SK-N-SH (cell line): ENCODE measurements around the gene KLF7. TPM values are rescaled to one million over a fixed set of nuclear protein-coding genes. Genes with fewer than 3 reads are reported as not detected.

ENCODE experiments used
- CTCF ChIA-PET: fragments of 300-600, 350-600 bp; formaldehyde crosslinking; extraction: SDS; loops from one replicate; lab custom pipeline; 2021; lab: Yijun Ruan, JAX
- POLR2A ChIA-PET: fragments of 350-600 bp; sonication (Branson Sonifier 250); formaldehyde crosslinking; extraction: SDS; loops from one replicate; lab custom pipeline; 2020; ENCODE audit warnings: antibody characterized with exemption, inconsistent platforms; lab: Yijun Ruan, JAX
- DNase-seq: peaks from one replicate; pipeline ENCODE4 v3.0.0; 2012
- H2AFZ ChIP-seq: fragments of 200-600 bp; sonication (generic); 2 replicates; pipeline ENCODE4 v1.8.1; 2016; ENCODE audit warnings: antibody characterized with exemption, mild to moderate bottlenecking, low read depth
- H3F3A ChIP-seq: fragments of 200-600 bp; sonication (generic); replicated peaks from 2 replicates; pipeline ENCODE3; 2016; ENCODE audit warnings: antibody characterized with exemption, mild to moderate bottlenecking; ENCODE audit not compliant: insufficient read depth
- H3K27ac ChIP-seq, 2 experiments: fragments of 200-500 bp in 1 of 2; fragments of 200-600 bp in 1 of 2; sonication (Bioruptor generic) in 1 of 2; sonication (generic), shearing (Covaris generic) in 1 of 2; 2 replicates each; pipeline versions ENCODE4 v1.5.1 to v1.6.1; 2014 to 2016; ENCODE audit warnings: low read depth in 2 of 2, inconsistent platforms in 1 of 2, low read length in 1 of 2, mild to moderate bottlenecking in 1 of 2, mixed read lengths in 1 of 2
- H3K27me3 ChIP-seq: fragments of 200-600 bp; sonication (generic), shearing (Covaris generic); 2 replicates; pipeline ENCODE4 v1.6.1; 2016; ENCODE audit warnings: mixed run types; ENCODE audit not compliant: insufficient read depth
- H3K36me3 ChIP-seq, 2 experiments: fragments of 200-500 bp in 1 of 2; fragments of 200-600 bp in 1 of 2; sonication (Bioruptor generic) in 1 of 2; sonication (generic) in 1 of 2; replicated peaks in 1 of 2; 2 replicates each; pipeline versions ENCODE3 to v1.5.1; 2014 to 2016; ENCODE audit warnings: low read length in 1 of 2, mild to moderate bottlenecking in 1 of 2; ENCODE audit not compliant: insufficient read depth in 2 of 2, control insufficient read depth in 1 of 2
- H3K4me1 ChIP-seq, 2 experiments: fragments of 200-500 bp in 1 of 2; fragments of 200-600 bp in 1 of 2; sonication (Bioruptor generic) in 1 of 2; sonication (generic), shearing (Covaris generic) in 1 of 2; 2 replicates each; pipeline versions ENCODE4 v1.5.1 to v1.6.1; 2014 to 2016; ENCODE audit warnings: low read depth in 1 of 2, low read length in 1 of 2, mixed run types in 1 of 2; ENCODE audit not compliant: insufficient read depth in 2 of 2, control insufficient read depth in 1 of 2
- H3K4me2 ChIP-seq: fragments of 200-600 bp; sonication (generic), shearing (Covaris generic); 2 replicates; pipeline ENCODE4 v1.6.1; 2017; ENCODE audit warnings: mixed run types
- H3K4me3 ChIP-seq, 2 experiments: fragments of 200-500 bp in 1 of 2; fragments of 200-600 bp in 1 of 2; sonication (Bioruptor generic) in 1 of 2; sonication (generic), shearing (Covaris generic) in 1 of 2; 2 replicates each; pipeline versions ENCODE4 v1.5.1 to v1.8.1; 2014 to 2016; ENCODE audit warnings: low read depth in 2 of 2, inconsistent platforms in 1 of 2, low read length in 1 of 2, mild to moderate bottlenecking in 1 of 2, mixed read lengths in 1 of 2, moderate library complexity in 1 of 2
- H3K79me2 ChIP-seq: fragments of 200-600 bp; sonication (generic); 2 replicates; pipeline ENCODE4 v1.8.1; 2017; ENCODE audit warnings: mild to moderate bottlenecking; ENCODE audit not compliant: insufficient read depth
- H3K9ac ChIP-seq: fragments of 200-600 bp; sonication (generic); 2 replicates; pipeline ENCODE4 v1.6.1; 2017; ENCODE audit warnings: mixed run types
- H3K9me2 ChIP-seq: fragments of 200-600 bp; sonication (generic); 2 replicates; pipeline ENCODE4 v1.6.1; 2017; ENCODE audit warnings: mixed run types
- H3K9me3 ChIP-seq: fragments of 200-600 bp; sonication (generic); 2 replicates; pipeline ENCODE4 v1.6.1; 2017; ENCODE audit warnings: mixed run types, mild to moderate bottlenecking, moderate library complexity
- H4K20me1 ChIP-seq: fragments of 200-600 bp; sonication (generic); 2 replicates; pipeline ENCODE4 v1.6.1; 2017; ENCODE audit warnings: mild to moderate bottlenecking, mixed run types; ENCODE audit not compliant: insufficient read depth
- EP300 ChIP-seq, 2 experiments: IDR thresholded peaks; 2 replicates each; pipeline versions ENCODE4 v1.4.0 to v1.6.1; 2012; ENCODE audit warnings: borderline replicate concordance in 1 of 2, low read depth in 1 of 2, low read length in 1 of 2
- EZH2phosphoT487 ChIP-seq: fragments of 200-600 bp; sonication (generic); IDR thresholded peaks from 2 replicates; pipeline ENCODE4 v1.6.1; 2017; ENCODE audit warnings: low read depth, mixed run types, mild to moderate bottlenecking, antibody characterized with exemption, moderate library complexity, borderline replicate concordance
- IRF3 ChIP-seq: fragments of 150-350 bp; IDR thresholded peaks from 2 replicates; pipeline ENCODE4 v1.6.1; 2016; ENCODE audit warnings: mild to moderate bottlenecking, low read depth, low read length
- MEF2A ChIP-seq: IDR thresholded peaks from 2 replicates; pipeline ENCODE4 v1.4.0; 2012; ENCODE audit warnings: low read depth, borderline replicate concordance
- MXI1 ChIP-seq: IDR thresholded peaks from 2 replicates; pipeline ENCODE4 v1.6.1; 2012; ENCODE audit warnings: mild to moderate bottlenecking, low read depth, low read length, improper control_type of control experiment
- POLR2AphosphoS5 ChIP-seq: IDR thresholded peaks from 2 replicates; pipeline ENCODE4 v1.6.1; 2012; ENCODE audit warnings: low read depth, low read length
- RCOR1 ChIP-seq: fragments of 150-350 bp; IDR thresholded peaks from 2 replicates; pipeline ENCODE4 v1.6.1; 2017; ENCODE audit warnings: antibody characterized with exemption, low read length
- REST ChIP-seq: IDR thresholded peaks from 2 replicates; pipeline ENCODE4 v1.6.1; 2012; ENCODE audit warnings: mild to moderate bottlenecking, low read depth, low read length, moderate library complexity
- USF2 ChIP-seq: fragments of 150-350 bp; IDR thresholded peaks from 2 replicates; pipeline ENCODE4 v1.6.1; 2017; ENCODE audit warnings: antibody characterized with exemption, low read length, low read depth, borderline replicate concordance
- YY1 ChIP-seq: IDR thresholded peaks from 2 replicates; pipeline ENCODE4 v1.4.0; 2012; ENCODE audit warnings: low read depth, mild to moderate bottlenecking
- WGBS: methylation state at CpG from one replicate; pipeline ENCODE4 v1.1.6; 2017; ENCODE audit warnings: low lambda C conversion rate; 5-methylcytosine and 5-hydroxymethylcytosine counted together
- polyA plus RNA-seq, 3 experiments: library from polyadenylated mRNA; depleted of rRNA; stranded (reverse); fragments of >200 nt; gene quantifications; 2 replicates each; pipeline ENCODE4 v1.2.3, GENCODE V29; 2012

The KLF7 gene
- polyA plus RNA-seq, 1 of the 3 experiments (the other 2 are of a cell fraction) = 7.5 TPM

- peak overlapping the region in 1 of 2 experiments; percentile 77; a peak in 2 of 4 replicates for H3K27ac ChIP-seq
- peaks cover 73% of the 10 kb centered on the region for H3K79me2 ChIP-seq
- H3K4me1 ChIP-seq = peaks cover 0 to 32% of the 10 kb centered on the region in 2 experiments; a peak in 2 of 4 replicates
- H3K9ac ChIP-seq = no peak overlapping the region
- peaks cover 76 to 78% of the 10 kb centered on the region in 2 experiments for H3K36me3 ChIP-seq
- no peaks in the 10 kb centered on the region for H3K27me3 ChIP-seq
- ChIA-PET POLR2A (no interaction called here), CTCF (interaction anchor here (1.6 kb wide), 1 partner anchor 390 kb away, joined by 4 read pairs; no protein-coding TSS in a partner anchor)
- H4K20me1 ChIP-seq = peaks cover 42% of the 10 kb centered on the region
- H3K9me3 ChIP-seq = no peaks in the 10 kb centered on the region
- H2AFZ ChIP-seq = no peak overlapping the region
- no peaks in the 10 kb centered on the region for H3K9me2 ChIP-seq
- TF ChIP-seq EZH2phosphoT487 (no peak), POLR2AphosphoS5 (no peak), RCOR1 (no peak), REST (no peak), YY1 (no peak), IRF3 (no peak), MEF2A (no peak), USF2 (no peak), EP300 (IDR thresholded peaks at IDR 0.05; ENCODE audit: borderline replicate concordance in 1 of 2, low read depth in 1 of 2, low read length in 1 of 2) (no peak), MXI1 (no peak)
- no peak for DNase-seq
- no peak overlapping the region for H3K4me2 ChIP-seq
- no peak overlapping the region for H3K4me3 ChIP-seq
- peaks cover 16% of the 10 kb centered on the region for H3F3A ChIP-seq
- 90% methylated on average over 4 of the region's 4 CpGs for WGBS
These were observed 83.1 kb downstream of the KLF7 start for GRCh38 chr2:207082619-207083018.
